ENCODE results near the gene RPTN. TPM values are rescaled to one million over a fixed set of nuclear protein-coding genes. Genes with fewer than 3 reads are reported as not detected.

The RPTN gene
- total RNA-seq, 2 experiments from 2014 or later: not detected

GRCh38 chr1:152108882-152109222 lies 50.2 kb downstream of the RPTN start:
- H3K4me3 Mint-ChIP-seq: no peak overlapping the region
- no peaks in the 10 kb centered on the region for H3K4me1 Mint-ChIP-seq (ENCODE audit: low read depth)
- no peak for DNase-seq
- no peak overlapping the region for H3K27ac Mint-ChIP-seq
- ChIA-PET POLR2A (no interaction called here), CTCF (interaction anchor here (0.8 to 6.6 kb wide), 4 partner anchors 54 to 74 kb away, joined by 3 to 41 read pairs (median 4); no protein-coding TSS in a partner anchor)
- no peaks in the 10 kb centered on the region for H3K9me3 Mint-ChIP-seq
- intact Hi-C loops (cut with micrococcal nuclease): no loop called here
- H3K36me3 Mint-ChIP-seq: peaks cover 4% of the 10 kb centered on the region
- peaks cover 11% of the 10 kb centered on the region for H3K27me3 Mint-ChIP-seq

DNA sequence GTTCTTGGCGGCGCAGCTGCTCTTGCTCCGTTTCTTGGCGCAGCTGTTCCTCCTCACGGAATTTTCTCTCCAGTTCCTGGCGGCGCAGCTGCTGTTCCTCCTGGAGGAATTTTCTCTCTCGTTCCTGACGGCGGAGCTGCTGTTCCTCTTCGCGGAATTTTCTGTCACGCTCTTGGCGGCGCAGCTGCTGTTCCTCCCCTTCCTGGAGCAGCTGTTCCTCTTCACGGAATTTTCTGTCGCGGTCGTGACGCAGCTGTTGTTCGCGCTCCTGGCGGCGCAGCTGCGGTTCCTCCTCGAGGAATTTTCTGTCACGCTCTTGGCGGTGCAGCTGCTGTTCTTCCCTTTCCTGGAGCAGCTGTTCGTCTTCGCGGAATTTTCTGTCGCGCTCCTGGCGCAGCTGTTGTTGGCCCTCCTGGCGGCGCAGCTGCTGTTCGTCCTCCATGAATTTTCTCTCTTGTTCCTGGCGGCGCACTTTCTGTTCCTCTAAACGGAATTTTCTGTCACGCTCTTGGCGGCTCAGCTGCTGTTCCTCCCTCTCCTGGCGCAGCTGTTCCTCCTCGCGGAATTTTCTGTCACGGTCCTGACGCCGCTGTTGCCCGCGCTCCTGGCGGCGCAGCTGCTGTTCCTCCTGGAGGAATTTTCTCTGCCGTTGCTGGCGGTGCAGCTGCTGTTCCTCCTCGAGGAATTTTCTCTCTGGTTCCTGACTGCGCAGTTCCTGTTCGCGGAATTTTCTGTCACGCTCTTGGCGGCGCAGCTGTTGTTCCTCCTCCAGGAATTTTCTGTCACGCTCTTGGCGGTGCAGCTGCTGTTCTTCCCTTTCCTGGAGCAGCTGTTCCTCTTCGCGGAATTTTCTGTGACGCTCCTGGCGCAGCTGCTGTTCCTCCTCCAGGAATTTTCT lies 50.8 kb downstream of the RPTN start:
- Mint-ChIP-seq H3K27me3 (peaks cover 13% of the 10 kb centered on the region), H3K36me3 (peaks cover 4% of the 10 kb centered on the region), H3K27ac (no peak overlapping the region), H3K4me1 (ENCODE audit: low read depth) (no peaks in the 10 kb centered on the region), H3K9me3 (no peaks in the 10 kb centered on the region), H3K4me3 (no peak overlapping the region)
- ChIA-PET CTCF (interaction anchor here (0.8 to 6.6 kb wide), 6 partner anchors 53 to 350 kb away, joined by 3 to 41 read pairs (median 4); no protein-coding TSS in a partner anchor), POLR2A (no interaction called here)
- DNase-seq: no peak
- intact Hi-C loops (cut with micrococcal nuclease): no loop called here

DNA sequence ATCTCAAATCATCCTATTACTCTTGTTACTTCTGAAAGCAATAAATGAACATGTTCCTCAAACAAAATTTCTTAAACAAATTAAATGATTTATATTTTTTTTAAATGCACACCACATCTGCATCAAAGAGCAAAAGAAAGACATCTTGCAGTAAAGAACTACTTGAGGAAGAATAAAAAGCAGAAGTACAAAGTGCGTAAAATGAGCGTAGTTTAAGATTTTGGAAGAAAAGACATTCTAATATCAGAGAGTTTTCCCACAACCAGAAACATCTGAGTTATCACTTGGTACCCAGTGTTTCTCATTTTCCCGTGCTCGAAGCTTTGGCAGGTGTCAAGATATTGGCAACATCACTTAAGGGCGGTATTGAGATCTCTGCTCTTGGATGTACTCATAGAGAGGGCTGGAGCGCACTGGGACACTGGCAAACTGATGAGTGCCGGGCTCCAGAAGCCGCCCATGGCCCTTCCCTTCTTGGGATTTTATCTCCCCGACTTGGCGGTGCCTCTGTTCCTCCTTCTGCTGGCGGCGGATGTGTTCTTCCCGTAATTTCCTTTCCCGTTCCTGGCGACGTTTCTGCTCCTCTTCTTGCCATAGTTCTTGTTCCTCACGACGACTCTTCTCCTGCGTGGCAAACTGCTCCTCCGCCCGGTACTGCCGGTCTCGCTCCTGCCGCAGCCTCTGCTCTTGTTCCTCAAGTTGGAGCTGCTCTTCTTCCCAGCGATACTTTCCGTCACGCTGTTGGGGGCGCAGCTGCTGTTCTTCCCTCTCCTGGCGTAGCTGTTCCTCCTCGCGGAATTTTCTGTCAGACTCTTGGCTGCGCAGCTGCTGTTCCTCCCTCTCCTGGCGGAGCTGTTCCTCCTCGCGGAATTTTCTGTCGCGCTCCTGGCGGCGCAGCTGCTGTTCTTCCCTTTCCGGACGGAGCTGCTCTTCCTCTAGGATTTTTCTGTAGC lies 51.7 kb downstream of the RPTN start:
- no peak overlapping the region for H3K27ac Mint-ChIP-seq
- intact Hi-C loops (cut with micrococcal nuclease): no loop called here
- no peak overlapping the region for H3K4me3 Mint-ChIP-seq
- peaks cover 4% of the 10 kb centered on the region for H3K36me3 Mint-ChIP-seq
- ChIA-PET CTCF (interaction anchor here (1.0 to 6.6 kb wide), 5 partner anchors 55 to 351 kb away, joined by 3 to 41 read pairs (median 5); no protein-coding TSS in a partner anchor), POLR2A (no interaction called here)
- H3K4me1 Mint-ChIP-seq (ENCODE audit: low read depth): no peaks in the 10 kb centered on the region
- H3K27me3 Mint-ChIP-seq: peaks cover 16% of the 10 kb centered on the region
- no peaks in the 10 kb centered on the region for H3K9me3 Mint-ChIP-seq
- no peak for DNase-seq

DNA sequence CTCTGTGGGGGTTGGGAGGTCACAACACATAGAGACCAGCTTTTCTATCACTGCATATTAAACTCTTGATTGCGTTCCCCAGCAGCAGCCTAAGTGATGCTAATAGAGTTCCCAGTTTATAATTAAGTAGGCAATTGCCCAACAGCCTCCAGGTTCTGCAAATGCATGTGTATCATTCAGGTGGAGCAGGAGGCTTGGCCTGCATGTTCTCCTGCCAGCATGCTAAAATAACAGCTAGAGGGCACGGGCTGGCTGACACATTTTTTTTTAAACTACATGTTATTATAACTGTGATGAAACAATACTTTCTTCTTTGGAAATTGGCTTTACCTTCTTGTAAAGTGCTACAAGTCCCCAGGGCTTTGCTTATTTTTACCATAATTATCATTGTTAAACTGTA lies 54.2 kb downstream of the RPTN start:
- POLR2A ChIA-PET: no interaction called here
- Mint-ChIP-seq H3K4me3 (no peak overlapping the region), H3K27ac (no peak overlapping the region), H3K4me1 (ENCODE audit: low read depth) (no peaks in the 10 kb centered on the region), H3K9me3 (no peaks in the 10 kb centered on the region), H3K27me3 (peaks cover 29% of the 10 kb centered on the region), H3K36me3 (peaks cover 4% of the 10 kb centered on the region)
- intact Hi-C loops (cut with micrococcal nuclease): no loop called here
- no peak for DNase-seq
- CTCF ChIA-PET: no interaction called here

Other genes with a start within 250 kb of the RPTN start
- 10 to 100 TPM; 19.6 to 24.9 TPM for gene THEM4, start 249.7 kb downstream of the RPTN start, total RNA-seq
- gene S100A10, start 165.4 kb downstream of the RPTN start, total RNA-seq: 100 to 1,000 TPM; 257 to 270 TPM
- 100 to 1,000 TPM; 460 to 477 TPM for gene S100A11, start 122.2 kb downstream of the RPTN start, total RNA-seq
- not detected for gene TCHHL1, start 70.2 kb downstream of the RPTN start, total RNA-seq
- gene TCHH, start 43.8 kb downstream of the RPTN start, total RNA-seq: not detected
- gene HRNR, start 65.0 kb upstream of the RPTN start, total RNA-seq: not detected
- gene FLG, start 166.0 kb upstream of the RPTN start, total RNA-seq: not detected
- not detected for gene FLG2, start 200.8 kb upstream of the RPTN start, total RNA-seq